WTC11 (cell line): Measurements from ENCODE around the gene EFNA5. TPM values are rescaled to one million over a fixed set of nuclear protein-coding genes. Genes with fewer than 3 reads are reported as not detected.

Source experiments
- ATAC-seq: fragments of 200-7000 bp; cut with Tn5 transposase; 2 replicates; pipeline ENCODE4 v1.10.0; 2021; ENCODE audit warnings: mild to moderate bottlenecking, moderate library complexity
- CTCF ChIA-PET: fragments of 300-600 bp; sonication (Branson Sonifier 250); formaldehyde crosslinking; loops from one replicate; lab custom pipeline; 2021; ENCODE audit warnings: antibody characterized with exemption; lab: Charles Lee
- POLR2A ChIA-PET: fragments of 350-600 bp; sonication (Branson Sonifier 250); formaldehyde crosslinking; loops from one replicate; lab custom pipeline; 2021; ENCODE audit warnings: antibody characterized with exemption; lab: Charles Lee
- DNase-seq: peaks from one replicate; pipeline ENCODE4 v3.0.0; 2021; ENCODE audit warnings: low spot score
- H3K27ac Mint-ChIP-seq: 2 replicates; pipeline ENCODE4 v1.8.0; 2021; ENCODE audit warnings: mixed read lengths
- H3K27me3 Mint-ChIP-seq: 2 replicates; pipeline ENCODE4 v1.8.0; 2021; ENCODE audit warnings: low read depth, mild to moderate bottlenecking, moderate library complexity, mixed read lengths
- H3K36me3 Mint-ChIP-seq: 2 replicates; pipeline ENCODE4 v1.8.0; 2021; ENCODE audit warnings: mixed read lengths
- H3K4me1 Mint-ChIP-seq: 2 replicates; pipeline ENCODE4 v1.8.0; 2022; ENCODE audit warnings: mixed read lengths
- H3K4me3 Mint-ChIP-seq: 2 replicates; pipeline ENCODE4 v1.8.0; 2021; ENCODE audit warnings: mild to moderate bottlenecking, moderate library complexity, mixed read lengths
- H3K9me3 Mint-ChIP-seq: 2 replicates; pipeline ENCODE4 v1.8.0; 2021; ENCODE audit warnings: mixed read lengths
- CDX4 ChIP-seq: fragments of 250-450 bp; sonication (Bioruptor Pico); IDR thresholded peaks from 2 replicates; pipeline ENCODE4 v1.9.0; 2021; ENCODE audit warnings: moderate library complexity, mild to moderate bottlenecking, inconsistent platforms, borderline replicate concordance
- CTCF ChIP-seq: fragments of 200-600 bp; IDR thresholded peaks from 2 replicates; pipeline ENCODE4 v1.8.0; 2022; ENCODE audit warnings: antibody characterized with exemption
- E2F5 ChIP-seq: sonication (generic); formaldehyde crosslinking; IDR thresholded peaks from 2 replicates; pipeline ENCODE4 v1.8.1; 2022; ENCODE audit warnings: mild to moderate bottlenecking, moderate library complexity, missing genetic modification reagents
- ELF4 ChIP-seq: sonication (generic); formaldehyde crosslinking; IDR thresholded peaks from 2 replicates; pipeline ENCODE4 v1.8.1; 2022; ENCODE audit warnings: low read depth, mild to moderate bottlenecking, moderate library complexity, missing genetic modification reagents
- GRHL2 ChIP-seq: fragments of 250-450 bp; sonication (Bioruptor Pico); IDR thresholded peaks from 2 replicates; pipeline ENCODE4 v1.8.0; 2022; ENCODE audit warnings: mild to moderate bottlenecking, moderate library complexity; ENCODE audit not compliant: insufficient replicate concordance, severe bottlenecking
- KAT7 ChIP-seq: sonication (generic); formaldehyde crosslinking; IDR thresholded peaks from 2 replicates; pipeline ENCODE4 v1.8.1; 2023; ENCODE audit warnings: missing genetic modification reagents, mild to moderate bottlenecking, borderline replicate concordance
- MAX ChIP-seq: sonication (generic); formaldehyde crosslinking; IDR thresholded peaks from 2 replicates; pipeline ENCODE4 v1.8.0; 2022; ENCODE audit warnings: mild to moderate bottlenecking, missing genetic modification reagents
- OVOL2 ChIP-seq: fragments of 250-450 bp; sonication (Bioruptor Pico); IDR thresholded peaks from 2 replicates; pipeline ENCODE4 v1.9.0; 2021; ENCODE audit warnings: mild to moderate bottlenecking, borderline replicate concordance
- PRDM15 ChIP-seq: sonication (generic); formaldehyde crosslinking; IDR thresholded peaks from 2 replicates; pipeline ENCODE4 v1.8.0; 2022; ENCODE audit warnings: missing genetic modification reagents
- PREB ChIP-seq: sonication (generic); formaldehyde crosslinking; IDR thresholded peaks from 2 replicates; pipeline ENCODE4 v1.8.1; 2022; ENCODE audit warnings: mild to moderate bottlenecking, missing genetic modification reagents, moderate library complexity, borderline replicate concordance
- RELA ChIP-seq: sonication (generic); formaldehyde crosslinking; IDR thresholded peaks from 2 replicates; pipeline ENCODE4 v1.8.1; 2022; ENCODE audit warnings: missing genetic modification reagents, mild to moderate bottlenecking, borderline replicate concordance
- SMAD4 ChIP-seq: sonication (generic); formaldehyde crosslinking; IDR thresholded peaks from 2 replicates; pipeline ENCODE4 v1.8.0; 2022; ENCODE audit warnings: mild to moderate bottlenecking, missing genetic modification reagents
- USF2 ChIP-seq: sonication (generic); formaldehyde crosslinking; IDR thresholded peaks from 2 replicates; pipeline ENCODE4 v1.8.1; 2023; ENCODE audit warnings: mild to moderate bottlenecking, missing genetic modification reagents, moderate library complexity
- ZNF281 ChIP-seq: sonication (generic); formaldehyde crosslinking; IDR thresholded peaks from 2 replicates; pipeline ENCODE4 v1.8.0; 2023; ENCODE audit warnings: mild to moderate bottlenecking, missing genetic modification reagents
- ZNF416 ChIP-seq: fragments of 250-450 bp; sonication (Bioruptor Pico); IDR thresholded peaks from 2 replicates; pipeline ENCODE4 v1.9.0; 2021; ENCODE audit warnings: mild to moderate bottlenecking, inconsistent platforms
- total RNA-seq: library from RNA; stranded (reverse); gene quantifications from 3 replicates; pipeline ENCODE4 v1.2.3, GENCODE V29; 2021

EFNA5 gene
- total RNA-seq, 1 experiment from 2014 or later, result 17.4 TPM

GRCh38 chr5:107508097-107508496 is 162.6 kb downstream of the EFNA5 start:
- no peak overlapping the region for H3K4me3 Mint-ChIP-seq
- no peaks in the 10 kb centered on the region for H3K9me3 Mint-ChIP-seq
- ATAC-seq, result no peak
- no peak for DNase-seq
- CTCF ChIA-PET, result interaction anchor here (2.6 kb wide), 1 partner anchor 64 kb away, joined by 6 read pairs; no protein-coding TSS in a partner anchor
- H3K27me3 Mint-ChIP-seq, result no peaks in the 10 kb centered on the region
- POLR2A ChIA-PET, result no interaction called here
- no peaks in the 10 kb centered on the region for H3K36me3 Mint-ChIP-seq
- H3K27ac Mint-ChIP-seq, result peak overlapping the region; percentile 30; the same call in 1 of the 2 replicates
- peaks cover 56% of the 10 kb centered on the region for H3K4me1 Mint-ChIP-seq
- no peak for TF ChIP-seq GRHL2 (CRISPR knock-in tag)
- no peak for TF ChIP-seq CDX4 (CRISPR knock-in tag)
- no peak for TF ChIP-seq PREB (CRISPR knock-in tag)
- TF ChIP-seq OVOL2 (CRISPR knock-in tag), result no peak
- no peak for TF ChIP-seq RELA (CRISPR knock-in tag)
- TF ChIP-seq SMAD4 (CRISPR knock-in tag), result no peak
- TF ChIP-seq USF2 (CRISPR knock-in tag), result no peak

GRCh38 chr5:107505763-107506534 is 164.8 kb downstream of the EFNA5 start:
- no peaks in the 10 kb centered on the region for H3K36me3 Mint-ChIP-seq
- TF ChIP-seq ELF4 (CRISPR knock-in tag) (no peak), E2F5 (no peak), CTCF (no peak), KAT7 (CRISPR knock-in tag) (no peak), ZNF416 (CRISPR knock-in tag) (no peak), PRDM15 (CRISPR knock-in tag) (no peak), ZNF281 (no peak), MAX (CRISPR knock-in tag) (no peak)
- TF ChIP-seq, all 79 proteins: peak for 0
- CTCF ChIA-PET, result interaction anchor here (2.6 kb wide), 1 partner anchor 66 kb away, joined by 6 read pairs; no protein-coding TSS in a partner anchor
- POLR2A ChIA-PET, result interaction anchor here (0.7 kb wide), 1 partner anchor 254 kb away, joined by 10 read pairs; no protein-coding TSS in a partner anchor
- ATAC-seq (no peak; the same call in 1 of the 2 replicates), DNase-seq (no peak)
- peak overlapping the region; percentile 40; the same call in 1 of the 2 replicates for H3K27ac Mint-ChIP-seq
- H3K27me3 Mint-ChIP-seq, result no peaks in the 10 kb centered on the region
- H3K4me3 Mint-ChIP-seq, result no peak overlapping the region
- no peaks in the 10 kb centered on the region for H3K9me3 Mint-ChIP-seq
- peaks cover 51% of the 10 kb centered on the region for H3K4me1 Mint-ChIP-seq
